ENCODE results near the gene PRUNE1. TPM values are rescaled to one million over a fixed set of nuclear protein-coding genes. Genes with fewer than 3 reads are reported as not detected.
A peak's percentile ranks its signal among the peaks of the same experiment; 100 is the strongest.

PRUNE1 gene
- total and polyA plus RNA-seq, 4 donors, result 8.7 to 20.6 (median 12.7) TPM

DNA sequence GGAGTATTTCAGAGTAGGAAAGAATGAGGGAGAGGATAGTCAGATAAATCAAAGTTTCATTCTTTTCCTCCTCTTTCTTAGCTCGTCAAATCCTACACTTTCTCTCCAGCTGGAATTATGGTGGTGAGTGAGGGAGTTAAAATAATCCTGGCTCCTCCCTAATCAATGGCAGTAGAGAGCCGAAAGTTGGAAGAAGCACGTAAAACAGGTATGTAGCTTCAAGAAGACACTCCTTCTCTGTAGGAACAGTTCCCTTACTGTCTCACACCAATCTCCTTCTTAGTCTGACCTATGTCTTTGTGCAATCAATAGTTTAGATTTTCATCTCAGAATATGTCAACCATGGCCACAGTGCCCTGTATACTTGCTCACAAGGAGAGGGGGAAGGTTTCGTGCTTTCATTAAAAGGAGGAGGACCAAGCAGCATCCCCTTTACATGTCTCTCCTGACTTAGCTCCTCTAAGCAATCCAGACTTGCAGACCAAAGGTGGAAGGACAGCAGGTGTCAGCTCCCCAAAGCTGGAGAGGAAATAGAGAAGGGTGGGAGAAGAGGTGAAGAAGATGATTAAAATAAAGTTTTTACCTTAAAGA, 2.4 kb upstream of the PRUNE1 start:
- TF ChIP-seq, protein P1, sequence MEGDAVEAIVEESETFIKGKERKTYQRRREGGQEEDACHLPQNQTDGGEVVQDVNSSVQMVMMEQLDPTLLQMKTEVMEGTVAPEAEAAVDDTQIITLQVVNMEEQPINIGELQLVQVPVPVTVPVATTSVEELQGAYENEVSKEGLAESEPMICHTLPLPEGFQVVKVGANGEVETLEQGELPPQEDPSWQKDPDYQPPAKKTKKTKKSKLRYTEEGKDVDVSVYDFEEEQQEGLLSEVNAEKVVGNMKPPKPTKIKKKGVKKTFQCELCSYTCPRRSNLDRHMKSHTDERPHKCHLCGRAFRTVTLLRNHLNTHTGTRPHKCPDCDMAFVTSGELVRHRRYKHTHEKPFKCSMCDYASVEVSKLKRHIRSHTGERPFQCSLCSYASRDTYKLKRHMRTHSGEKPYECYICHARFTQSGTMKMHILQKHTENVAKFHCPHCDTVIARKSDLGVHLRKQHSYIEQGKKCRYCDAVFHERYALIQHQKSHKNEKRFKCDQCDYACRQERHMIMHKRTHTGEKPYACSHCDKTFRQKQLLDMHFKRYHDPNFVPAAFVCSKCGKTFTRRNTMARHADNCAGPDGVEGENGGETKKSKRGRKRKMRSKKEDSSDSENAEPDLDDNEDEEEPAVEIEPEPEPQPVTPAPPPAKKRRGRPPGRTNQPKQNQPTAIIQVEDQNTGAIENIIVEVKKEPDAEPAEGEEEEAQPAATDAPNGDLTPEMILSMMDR (IDR thresholded peaks at IDR 0.05; ENCODE audit: control extremely low read depth, extremely low read depth), result no peak
- WGBS, 2 donors, result 12 to 40% methylated on average over 4 of the region's 4 CpGs
- Histone ChIP-seq H3K4me3 (peak overlapping the region; percentile 53), H3K27ac (ENCODE audit: low read depth in 1 of 2, low read length in 1 of 2) (peak overlapping the region; percentile 92), H3K27me3 (ENCODE audit: control insufficient read depth in 3 of 3, insufficient read depth in 3 of 3, low read length in 2 of 3) (no peaks in the 10 kb centered on the region), H3K4me1 (ENCODE audit: control insufficient read depth in 5 of 5, insufficient read depth in 5 of 5, low read length in 5 of 5) (peaks cover 9 to 49% (median 18%) of the 10 kb centered on the region in 5 donors), H3K9me3 (ENCODE audit: control insufficient read depth in 4 of 4, insufficient read depth in 3 of 4, low read length in 3 of 4) (no peaks in the 10 kb centered on the region), H3K9ac (ENCODE audit: insufficient read depth in 1 of 2, low read length in 2 of 2) (peak overlapping the region; percentile 90), H3K36me3 (ENCODE audit: control insufficient read depth in 4 of 4, insufficient read depth in 4 of 4, low read length in 4 of 4) (peaks cover 2 to 14% (median 4%) of the 10 kb centered on the region in 4 donors)
- DNase-seq, result peak in 1 of 3 donors; percentile 36
- ATAC-seq (ENCODE audit: insufficient read depth, low FRiP score), result no peak

- peaks cover 9 to 54% (median 18%) of the 10 kb centered on the region in 5 donors for H3K4me1 ChIP-seq (ENCODE audit: control insufficient read depth in 5 of 5, insufficient read depth in 5 of 5, low read length in 5 of 5)
- WGBS, 2 donors, result 2% methylated on average over 18 of the region's 18 CpGs
- H3K36me3 ChIP-seq (ENCODE audit: control insufficient read depth in 4 of 4, insufficient read depth in 4 of 4, low read length in 4 of 4), result peaks cover 0 to 11% (median 2%) of the 10 kb centered on the region in 4 donors
- peak within 1 kb of the TSS; percentile 53 for H3K4me3 ChIP-seq
- peak within 1 kb of the TSS; percentile 92 for H3K27ac ChIP-seq (ENCODE audit: low read depth in 1 of 2, low read length in 1 of 2)
- DNase-seq (peak; percentile 84 to 95 (median 92)), ATAC-seq (ENCODE audit: insufficient read depth, low FRiP score) (peak; percentile 57)
- no peaks in the 10 kb centered on the region for H3K9me3 ChIP-seq (ENCODE audit: control insufficient read depth in 4 of 4, insufficient read depth in 3 of 4, low read length in 3 of 4)
- TF ChIP-seq, protein P1 (IDR thresholded peaks at IDR 0.05; ENCODE audit: control extremely low read depth, extremely low read depth), result peak; percentile 33
- H3K27me3 ChIP-seq (ENCODE audit: control insufficient read depth in 3 of 3, insufficient read depth in 3 of 3, low read length in 2 of 3), result no peaks in the 10 kb centered on the region
- peak within 1 kb of the TSS; percentile 90 for H3K9ac ChIP-seq (ENCODE audit: insufficient read depth in 1 of 2, low read length in 2 of 2)
Measured at GRCh38 chr1:151006327-151007052, 1.8 kb upstream of the PRUNE1 start, which contains the start of gene MINDY1. MINDY1 (minus strand) TSS chr1:151006902; CDS start chr1:151002617, 4,285 bp downstream.

- Histone ChIP-seq H3K27ac (ENCODE audit: low read depth in 1 of 2, low read length in 1 of 2) (peak overlapping the region; percentile 90 to 92), H3K4me1 (ENCODE audit: control insufficient read depth in 5 of 5, insufficient read depth in 5 of 5, low read length in 5 of 5) (peaks cover 6 to 53% (median 23%) of the 10 kb centered on the region in 5 donors), H3K27me3 (ENCODE audit: control insufficient read depth in 3 of 3, insufficient read depth in 3 of 3, low read length in 2 of 3) (no peaks in the 10 kb centered on the region), H3K9ac (ENCODE audit: insufficient read depth in 1 of 2, low read length in 2 of 2) (peak overlapping the region; percentile 88), H3K9me3 (ENCODE audit: control insufficient read depth in 4 of 4, insufficient read depth in 3 of 4, low read length in 3 of 4) (no peaks in the 10 kb centered on the region), H3K4me3 (no peak overlapping the region), H3K36me3 (ENCODE audit: control insufficient read depth in 4 of 4, insufficient read depth in 4 of 4, low read length in 4 of 4) (no peaks in the 10 kb centered on the region)
- WGBS, 2 donors, result 15 to 20% methylated on average over 4 of the region's 4 CpGs
- TF ChIP-seq, protein P1 (IDR thresholded peaks at IDR 0.05; ENCODE audit: control extremely low read depth, extremely low read depth), result no peak
- no peak for DNase-seq
- no peak for ATAC-seq (ENCODE audit: insufficient read depth, low FRiP score)
Measured at GRCh38 chr1:151007853-151008243, 401 bp upstream of the PRUNE1 start.
